Measurements from ENCODE around the gene POU6F1. TPM values are rescaled to one million over a fixed set of nuclear protein-coding genes. Genes with fewer than 3 reads are reported as not detected.
A peak's percentile ranks its signal among the peaks of the same experiment; 100 is the strongest.

POU6F1 gene
- total and polyA plus RNA-seq, 8 donors: 3.8 to 16.8 (median 6.7) TPM

GRCh38 chr12:51247523-51248206, 29.8 kb upstream of the POU6F1 start:
- WGBS, 5 donors: 62 to 67% (median 67%) methylated on average over 14 of the region's 14 CpGs
- H3K27ac ChIP-seq: peak overlapping the region in 2 of 5 donors; percentile 30 to 33
- H3K4me1 ChIP-seq: peaks cover 0 to 54% (median 26%) of the 10 kb centered on the region in 4 donors
- TF ChIP-seq POLR2AphosphoS5 (IDR thresholded peaks at IDR 0.05) (no peak), CTCF (IDR thresholded peaks at IDR 0.05) (no peak), EP300 (IDR thresholded peaks at IDR 0.05) (no peak), POLR2A (IDR thresholded peaks at IDR 0.05) (no peak)
- DNase-seq: no peak
- H3K4me3 ChIP-seq: no peak overlapping the region
- H3K9me3 ChIP-seq: no peaks in the 10 kb centered on the region
- intact Hi-C loops (cut with DNase I; ENCODE audit: low total_unique reads): no loop called here
- no peaks in the 10 kb centered on the region for H3K27me3 ChIP-seq
- peaks cover 26 to 43% (median 38%) of the 10 kb centered on the region in 4 donors for H3K36me3 ChIP-seq

DNA sequence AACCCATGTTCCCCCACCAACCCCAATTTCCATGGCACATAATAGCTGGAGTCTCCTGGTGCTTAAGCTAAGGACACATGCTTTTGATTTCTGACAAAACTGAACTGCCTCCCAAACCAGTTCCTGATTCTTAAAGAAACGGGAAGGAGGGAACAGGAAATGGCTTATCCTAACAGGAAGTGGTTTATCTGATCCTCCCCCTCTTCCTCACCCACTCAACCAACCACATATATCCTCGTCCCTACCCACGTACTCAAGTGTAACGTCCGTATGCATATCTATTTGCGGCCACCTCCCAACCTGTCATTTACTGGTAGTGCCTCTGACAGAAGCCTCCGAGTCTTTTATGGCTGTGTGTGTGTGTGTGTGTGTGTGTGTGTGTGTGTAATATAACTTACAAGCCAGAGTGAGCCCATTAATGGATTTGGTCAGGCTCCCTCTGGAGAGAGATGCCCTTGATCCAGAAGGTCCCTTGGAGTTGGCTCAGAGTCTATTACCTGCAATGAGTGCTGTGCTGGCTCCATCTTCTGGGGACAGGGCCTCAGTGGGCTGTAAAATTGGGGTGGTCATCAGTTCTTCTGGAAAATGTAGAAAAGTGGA, 28.5 kb upstream of the POU6F1 start:
- Histone ChIP-seq H3K4me1 (peaks cover 0 to 67% (median 33%) of the 10 kb centered on the region in 4 donors), H3K9me3 (no peaks in the 10 kb centered on the region), H3K4me3 (no peak overlapping the region), H3K27ac (peak overlapping the region; percentile 5 to 73 (median 37)), H3K27me3 (no peaks in the 10 kb centered on the region), H3K36me3 (peaks cover 39 to 55% (median 51%) of the 10 kb centered on the region in 4 donors)
- peak in 1 of 2 donors; percentile 55 for DNase-seq
- TF ChIP-seq POLR2AphosphoS5 (IDR thresholded peaks at IDR 0.05): no peak
- no peak for TF ChIP-seq POLR2A (IDR thresholded peaks at IDR 0.05)
- TF ChIP-seq CTCF (IDR thresholded peaks at IDR 0.05): no peak
- TF ChIP-seq EP300 (IDR thresholded peaks at IDR 0.05): no peak
- intact Hi-C loops (cut with DNase I; ENCODE audit: low total_unique reads): no loop called here
- WGBS, 5 donors: 13 to 39% (median 19%) methylated on average over 7 of the region's 7 CpGs

DNA sequence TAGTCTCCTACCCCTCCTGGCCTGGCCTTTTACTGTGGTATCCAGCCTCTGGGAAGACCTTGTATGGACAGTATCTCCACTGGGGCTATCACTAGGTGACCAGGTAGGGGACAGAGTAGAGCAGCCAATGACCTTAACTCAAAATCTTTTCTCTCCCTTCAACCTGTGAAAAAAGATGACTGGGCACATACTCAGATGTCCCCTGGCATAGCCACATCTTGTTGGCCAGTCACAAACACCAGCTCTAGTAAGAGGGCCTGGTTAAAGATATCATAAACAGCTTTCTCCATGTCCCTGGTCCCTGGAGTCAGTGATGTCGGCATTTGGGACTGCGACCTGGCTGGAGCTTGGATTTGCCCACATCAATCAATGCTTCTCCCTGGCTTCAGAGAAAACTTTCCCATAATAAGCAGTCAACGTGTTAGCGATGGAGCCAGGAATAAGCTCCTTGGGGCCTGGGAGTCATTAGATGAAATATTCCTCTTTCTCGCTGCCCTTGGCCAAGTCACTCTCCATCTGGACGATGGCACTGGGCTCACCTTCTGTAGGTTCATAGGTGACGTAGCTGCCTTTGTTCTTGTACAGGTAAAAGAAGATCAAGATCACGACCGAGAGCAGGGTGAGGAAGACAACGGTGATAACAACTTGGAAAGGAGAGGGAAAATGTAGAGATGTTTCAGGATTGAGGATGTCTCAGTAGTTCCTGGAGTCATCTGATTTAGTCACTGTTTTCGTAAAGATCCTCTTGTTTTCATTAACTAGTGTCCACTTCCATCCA, 27.8 kb upstream of the POU6F1 start:
- Histone ChIP-seq H3K27ac (peak overlapping the region in 4 of 5 donors; percentile 33 to 73 (median 44)), H3K4me1 (peaks cover 7 to 74% (median 39%) of the 10 kb centered on the region in 4 donors), H3K4me3 (no peak overlapping the region), H3K27me3 (no peaks in the 10 kb centered on the region), H3K36me3 (peaks cover 46 to 58% (median 56%) of the 10 kb centered on the region in 4 donors), H3K9me3 (no peaks in the 10 kb centered on the region)
- no peak for TF ChIP-seq EP300 (IDR thresholded peaks at IDR 0.05)
- no peak for TF ChIP-seq POLR2A (IDR thresholded peaks at IDR 0.05)
- TF ChIP-seq POLR2AphosphoS5 (IDR thresholded peaks at IDR 0.05): no peak
- no peak for TF ChIP-seq CTCF (IDR thresholded peaks at IDR 0.05)
- WGBS, 5 donors: 84 to 89% (median 87%) methylated on average over 11 of the region's 11 CpGs
- DNase-seq: no peak
- intact Hi-C loops (cut with DNase I; ENCODE audit: low total_unique reads): no loop called here

DNA sequence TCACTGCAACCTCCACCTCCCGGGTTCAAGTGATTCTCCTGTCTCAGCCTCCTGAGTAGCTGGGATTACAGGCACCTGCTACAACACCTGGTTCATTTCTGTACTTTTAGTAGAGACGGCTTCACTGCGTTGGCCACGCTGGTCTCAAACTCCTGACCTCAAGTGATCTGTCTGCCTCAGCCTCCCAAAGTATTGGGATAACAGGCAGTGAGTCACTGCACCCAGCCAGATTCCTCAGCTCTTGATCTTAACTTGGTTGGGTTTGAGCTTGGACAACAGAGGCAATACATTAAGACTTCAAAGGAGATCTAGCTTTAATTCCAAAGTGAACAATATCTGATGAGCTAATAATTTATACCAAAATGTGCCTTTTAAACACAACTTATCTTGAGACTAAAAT, 26.4 kb upstream of the POU6F1 start:
- WGBS, 5 donors: 62 to 95% (median 90%) methylated on average over 4 of the region's 4 CpGs
- Histone ChIP-seq H3K27me3 (no peaks in the 10 kb centered on the region), H3K4me1 (peaks cover 20 to 85% (median 49%) of the 10 kb centered on the region in 4 donors), H3K9me3 (no peaks in the 10 kb centered on the region), H3K27ac (no peak overlapping the region), H3K4me3 (no peak overlapping the region), H3K36me3 (peaks cover 51 to 63% (median 61%) of the 10 kb centered on the region in 4 donors)
- DNase-seq: no peak
- intact Hi-C loops (cut with DNase I; ENCODE audit: low total_unique reads): no loop called here
- TF ChIP-seq POLR2AphosphoS5 (IDR thresholded peaks at IDR 0.05) (peak in 1 of 3 donors; percentile 28), POLR2A (IDR thresholded peaks at IDR 0.05) (no peak)

Data from stomach (tissue), 9 donors.